MM.1S (cell line): Measurements from ENCODE around the gene MRPL22.

Experiments
- DNase-seq: peaks from one replicate; pipeline ENCODE4 v3.0.0-alpha.2; 2015
- H2AFZ ChIP-seq: fragments of 300-600 bp; sonication (generic); 2 replicates; pipeline ENCODE4 v1.6.0; 2016; ENCODE audit warnings: antibody characterized with exemption, low read length
- H3F3A ChIP-seq: fragments of 300-600 bp; sonication (generic); 2 replicates; pipeline ENCODE4 v1.6.1; 2016; ENCODE audit warnings: mild to moderate bottlenecking, antibody characterized with exemption, low read length, moderate library complexity, mixed read lengths; ENCODE audit not compliant: insufficient read depth
- H3K27ac ChIP-seq: fragments of 300-600 bp; sonication (generic); 2 replicates; pipeline ENCODE4 v1.5.1; 2016; ENCODE audit warnings: mild to moderate bottlenecking, low read length
- H3K27me3 ChIP-seq: fragments of 300-600 bp; sonication (generic); replicated peaks from 2 replicates; pipeline ENCODE4 v1.6.0; 2016; ENCODE audit warnings: low read length; ENCODE audit not compliant: insufficient read depth
- H3K36me3 ChIP-seq: fragments of 300-600 bp; sonication (generic); replicated peaks from 2 replicates; pipeline ENCODE4 v1.6.1; 2016; ENCODE audit warnings: mild to moderate bottlenecking, low read length, mixed read lengths; ENCODE audit not compliant: insufficient read depth
- H3K4me1 ChIP-seq: fragments of 300-600 bp; sonication (generic); 2 replicates; pipeline ENCODE4 v1.6.1; 2016; ENCODE audit warnings: low read length, mixed read lengths
- H3K4me2 ChIP-seq: fragments of 300-600 bp; sonication (generic); 2 replicates; pipeline ENCODE4 v1.6.0; 2016; ENCODE audit warnings: low read depth, low read length
- H3K4me3 ChIP-seq: fragments of 300-600 bp; sonication (generic); 2 replicates; pipeline ENCODE4 v1.5.1; 2016; ENCODE audit warnings: low read length, mixed read lengths
- H3K79me2 ChIP-seq: fragments of 300-600 bp; sonication (generic); 2 replicates; pipeline ENCODE4 v1.6.1; 2016; ENCODE audit warnings: mixed run types, low read length, mixed read lengths
- H3K9ac ChIP-seq: fragments of 300-600 bp; sonication (generic); 2 replicates; pipeline ENCODE4 v1.6.1; 2016; ENCODE audit warnings: low read length, mixed read lengths
- H3K9me2 ChIP-seq: fragments of 300-600 bp; sonication (generic); replicated peaks from 2 replicates; pipeline ENCODE4 v1.6.1; 2016; ENCODE audit warnings: mild to moderate bottlenecking, low read length, mixed read lengths; ENCODE audit not compliant: insufficient read depth
- H3K9me3 ChIP-seq: fragments of 300-600 bp; sonication (generic); replicated peaks from 2 replicates; pipeline ENCODE4 v1.6.1; 2016; ENCODE audit warnings: mild to moderate bottlenecking, low read length, mixed read lengths; ENCODE audit not compliant: insufficient read depth
- H4K20me1 ChIP-seq: fragments of 300-600 bp; sonication (generic); 2 replicates; pipeline ENCODE4 v1.6.1; 2016; ENCODE audit warnings: mild to moderate bottlenecking, low read length, moderate library complexity, mixed read lengths; ENCODE audit not compliant: insufficient read depth
- EZH2 ChIP-seq: fragments of 300-600 bp; sonication (generic); optimal IDR thresholded peaks from 2 replicates; pipeline ENCODE3; 2017; ENCODE audit warnings: low read depth, mild to moderate bottlenecking, antibody characterized with exemption, low read length, mixed read lengths
- EZH2phosphoT487 ChIP-seq: fragments of 300-600 bp; sonication (generic); IDR thresholded peaks from 2 replicates; pipeline ENCODE4 v1.6.1; 2018; ENCODE audit warnings: antibody characterized with exemption, low read length
- TF ChIP-seq, protein P1 (sequence below): fragments of 300-600 bp; sonication (generic); IDR thresholded peaks from 2 replicates; pipeline ENCODE4 v1.5.1; 2016; ENCODE audit warnings: antibody characterized with exemption, low read length, mixed read lengths

The MRPL22 gene

DNA sequence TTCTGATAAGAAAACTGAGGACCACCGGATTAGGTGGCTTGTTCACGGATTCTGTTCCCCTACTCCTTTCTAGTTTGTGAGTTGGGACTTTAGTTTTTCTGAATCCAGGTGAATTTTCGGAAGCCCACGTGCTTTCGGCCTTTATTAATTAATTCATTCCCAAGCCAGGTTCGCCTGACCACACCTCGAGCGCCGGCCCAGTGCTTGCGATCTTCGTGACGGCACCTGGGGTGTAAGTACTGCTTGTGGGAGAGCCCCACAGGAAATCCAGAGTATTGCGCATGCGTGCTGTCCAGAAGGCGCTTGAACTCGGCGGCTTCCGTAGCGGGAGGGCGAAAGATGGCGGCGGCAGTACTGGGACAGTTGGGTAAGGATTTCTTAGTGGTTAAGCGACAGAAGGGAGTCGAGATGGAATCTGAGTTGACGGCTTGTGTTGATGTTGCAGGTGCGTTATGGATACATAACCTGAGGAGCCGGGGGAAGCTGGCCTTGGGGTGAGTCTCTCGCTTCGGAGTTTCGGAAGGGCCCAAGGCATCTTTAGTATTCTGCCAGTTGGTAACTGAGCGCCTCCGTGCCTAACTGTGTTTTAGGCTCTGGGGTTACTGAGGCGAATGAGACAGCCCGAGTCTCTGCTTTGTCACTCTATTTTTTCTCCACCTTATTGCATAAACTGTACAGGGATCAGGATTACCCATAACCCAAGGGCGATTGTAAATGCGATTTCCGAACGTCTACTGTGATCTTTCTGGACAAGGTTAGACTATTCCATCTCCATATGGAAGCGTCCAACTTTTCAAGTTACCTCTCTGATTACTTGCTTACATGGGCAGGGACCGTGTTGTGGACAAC, at the start of gene MRPL22:
TSS of gene MRPL22 (plus strand) at position 302 of the 849 bp plus-strand sequence. CDS start at position 340, 38 bp downstream.
- no peaks in the 10 kb centered on the region; the same call in 1 of the 2 replicates for H3F3A ChIP-seq
- H3K4me1 ChIP-seq, result peaks cover 18% of the 10 kb centered on the region
- TF ChIP-seq, protein P1, sequence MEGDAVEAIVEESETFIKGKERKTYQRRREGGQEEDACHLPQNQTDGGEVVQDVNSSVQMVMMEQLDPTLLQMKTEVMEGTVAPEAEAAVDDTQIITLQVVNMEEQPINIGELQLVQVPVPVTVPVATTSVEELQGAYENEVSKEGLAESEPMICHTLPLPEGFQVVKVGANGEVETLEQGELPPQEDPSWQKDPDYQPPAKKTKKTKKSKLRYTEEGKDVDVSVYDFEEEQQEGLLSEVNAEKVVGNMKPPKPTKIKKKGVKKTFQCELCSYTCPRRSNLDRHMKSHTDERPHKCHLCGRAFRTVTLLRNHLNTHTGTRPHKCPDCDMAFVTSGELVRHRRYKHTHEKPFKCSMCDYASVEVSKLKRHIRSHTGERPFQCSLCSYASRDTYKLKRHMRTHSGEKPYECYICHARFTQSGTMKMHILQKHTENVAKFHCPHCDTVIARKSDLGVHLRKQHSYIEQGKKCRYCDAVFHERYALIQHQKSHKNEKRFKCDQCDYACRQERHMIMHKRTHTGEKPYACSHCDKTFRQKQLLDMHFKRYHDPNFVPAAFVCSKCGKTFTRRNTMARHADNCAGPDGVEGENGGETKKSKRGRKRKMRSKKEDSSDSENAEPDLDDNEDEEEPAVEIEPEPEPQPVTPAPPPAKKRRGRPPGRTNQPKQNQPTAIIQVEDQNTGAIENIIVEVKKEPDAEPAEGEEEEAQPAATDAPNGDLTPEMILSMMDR, result no peak
- TF ChIP-seq EZH2, result no peak
- TF ChIP-seq EZH2phosphoT487, result no peak
- H3K9ac ChIP-seq, result peak within 1 kb of the TSS; percentile 86
- peaks cover 2% of the 10 kb centered on the region; the same call in 1 of the 2 replicates for H4K20me1 ChIP-seq
- no peaks in the 10 kb centered on the region for H3K9me2 ChIP-seq
- no peaks in the 10 kb centered on the region for H3K36me3 ChIP-seq
- no peaks in the 10 kb centered on the region for H3K27me3 ChIP-seq
- no peaks in the 10 kb centered on the region for H3K9me3 ChIP-seq
- peak within 1 kb of the TSS; percentile 75 for H2AFZ ChIP-seq
- peaks cover 67% of the 10 kb centered on the region for H3K79me2 ChIP-seq
- peak within 1 kb of the TSS; percentile 74 for H3K4me3 ChIP-seq
- peak within 1 kb of the TSS; percentile 97 for H3K4me2 ChIP-seq
- peak; percentile 95 for DNase-seq
- H3K27ac ChIP-seq, result peak within 1 kb of the TSS; percentile 65; the same call in 1 of the 2 replicates

DNA sequence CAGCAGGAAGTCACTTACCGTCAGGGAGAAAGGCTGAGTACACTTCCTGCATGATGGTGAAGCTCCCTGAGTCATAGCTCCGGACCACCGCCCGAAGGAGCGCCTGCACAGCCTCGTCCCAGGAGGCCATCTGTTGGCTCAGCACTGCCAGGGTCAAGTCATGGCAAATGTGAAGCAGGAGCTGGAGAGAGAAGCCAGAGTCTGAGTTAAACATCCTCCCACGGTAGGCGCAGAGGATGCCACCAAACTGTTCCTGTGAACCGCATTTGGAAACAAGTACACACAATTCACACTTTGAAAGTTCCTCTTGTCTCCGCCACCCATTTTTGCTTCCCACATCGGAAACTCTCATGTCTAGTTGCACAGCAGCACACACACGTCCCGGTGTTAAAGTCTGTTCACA, 48.5 kb upstream of the MRPL22 start:
- Histone ChIP-seq H3K9me2 (no peaks in the 10 kb centered on the region), H3K4me1 (no peaks in the 10 kb centered on the region), H3K79me2 (no peaks in the 10 kb centered on the region), H3K36me3 (peaks cover 7% of the 10 kb centered on the region), H3K27ac (no peak overlapping the region), H3F3A (no peaks in the 10 kb centered on the region), H3K27me3 (no peaks in the 10 kb centered on the region), H3K4me2 (no peak overlapping the region), H3K9me3 (no peaks in the 10 kb centered on the region), H3K4me3 (no peak overlapping the region), H4K20me1 (no peaks in the 10 kb centered on the region), H3K9ac (no peak overlapping the region), H2AFZ (no peak overlapping the region)
- DNase-seq, result no peak
- TF ChIP-seq EZH2 (no peak), EZH2phosphoT487 (no peak)
- TF ChIP-seq, protein P1, result no peak

DNA sequence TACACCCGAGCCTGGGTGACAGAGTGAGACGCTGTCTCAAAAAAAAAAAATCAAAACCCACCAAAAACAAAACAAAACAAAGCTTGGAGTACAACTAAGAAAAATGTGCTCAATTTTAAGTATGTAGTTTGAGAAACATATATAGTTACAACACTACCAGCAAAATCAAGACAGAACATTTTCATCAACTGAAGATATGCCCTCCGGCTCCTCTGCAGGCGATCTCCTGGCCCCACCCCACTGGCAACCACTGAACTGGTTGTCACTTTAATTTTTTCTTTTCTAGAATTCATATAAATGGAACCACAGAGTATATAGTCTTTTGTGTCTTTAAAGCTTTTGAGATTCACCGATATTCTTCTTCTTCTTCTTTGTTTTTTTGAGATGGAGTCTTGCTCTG, 47.5 kb upstream of the MRPL22 start:
- Histone ChIP-seq H3K27me3 (no peaks in the 10 kb centered on the region), H4K20me1 (no peaks in the 10 kb centered on the region), H3K36me3 (no peaks in the 10 kb centered on the region; the same call in none of the 2 replicates), H2AFZ (no peak overlapping the region), H3K4me1 (no peaks in the 10 kb centered on the region), H3K4me3 (no peak overlapping the region), H3K9me3 (no peaks in the 10 kb centered on the region), H3K9ac (no peak overlapping the region), H3F3A (no peaks in the 10 kb centered on the region), H3K4me2 (no peak overlapping the region), H3K9me2 (no peaks in the 10 kb centered on the region), H3K27ac (no peak overlapping the region), H3K79me2 (no peaks in the 10 kb centered on the region)
- TF ChIP-seq EZH2phosphoT487 (no peak), EZH2 (no peak)
- TF ChIP-seq, protein P1, result no peak
- no peak for DNase-seq
